Hepatocyte (in vitro differentiated cells): ENCODE data around the gene SPDYE16. TPM values are rescaled to one million over a fixed set of nuclear protein-coding genes. Genes with fewer than 3 reads are reported as not detected.
"Not testable (repeated sequence)": the region's sequence is repeated elsewhere in the genome, so short reads cannot be mapped to it uniquely, and the experiment has no call there.

ENCODE experiments used
- DNase-seq: peaks from one replicate; pipeline ENCODE4 v3.0.0-alpha.2; 2016; ENCODE audit warnings: low spot score
- H2AFZ ChIP-seq: fragments of 200-600 bp; sonication (generic); 2 replicates; pipeline ENCODE4 v1.6.0; 2016; ENCODE audit warnings: antibody characterized with exemption, mild to moderate bottlenecking
- H3K27ac ChIP-seq: fragments of 200-600 bp; sonication (generic); 2 replicates; pipeline ENCODE4 v1.5.1; 2016; ENCODE audit warnings: mild to moderate bottlenecking
- H3K27me3 ChIP-seq: fragments of 200-600 bp; sonication (generic); 2 replicates; pipeline ENCODE4 v1.6.1; 2016
- H3K36me3 ChIP-seq: fragments of 200-600 bp; sonication (generic); replicated peaks from 2 replicates; pipeline ENCODE4 v1.5.1; 2016; ENCODE audit warnings: low read depth; ENCODE audit not compliant: insufficient read depth
- H3K4me1 ChIP-seq: fragments of 200-600 bp; sonication (generic); 2 replicates; pipeline ENCODE4 v1.5.1; 2016; ENCODE audit warnings: mild to moderate bottlenecking, moderate library complexity; ENCODE audit not compliant: insufficient read depth
- H3K4me2 ChIP-seq: fragments of 200-600 bp; sonication (generic); 2 replicates; pipeline ENCODE4 v1.6.0; 2016
- H3K4me3 ChIP-seq: fragments of 200-600 bp; sonication (generic); 2 replicates; pipeline ENCODE4 v1.5.1; 2016; ENCODE audit warnings: mild to moderate bottlenecking
- H3K79me2 ChIP-seq: fragments of 200-600 bp; sonication (generic); 2 replicates; pipeline ENCODE4 v1.6.0; 2017; ENCODE audit warnings: mild to moderate bottlenecking
- H3K9me2 ChIP-seq: fragments of 200-600 bp; sonication (generic); replicated peaks from 2 replicates; pipeline ENCODE4 v1.6.0; 2017; ENCODE audit warnings: mild to moderate bottlenecking; ENCODE audit not compliant: insufficient read depth
- H3K9me3 ChIP-seq: fragments of 200-600 bp; sonication (generic); 2 replicates; pipeline ENCODE4 v1.5.1; 2016; ENCODE audit warnings: low read depth, mild to moderate bottlenecking
- H4K20me1 ChIP-seq: fragments of 200-600 bp; sonication (generic); 2 replicates; pipeline ENCODE4 v1.6.0; 2016; ENCODE audit warnings: mild to moderate bottlenecking; ENCODE audit not compliant: insufficient read depth, poor library complexity, severe bottlenecking
- WGBS: methylation state at CpG from one replicate; pipeline ENCODE4 v1.1.6; 2016; ENCODE audit warnings: low lambda C conversion rate; ENCODE audit errors: missing lambda C conversion rate; 5-methylcytosine and 5-hydroxymethylcytosine counted together
- polyA plus RNA-seq: library from polyadenylated mRNA; unstranded; fragments of >200 nt; fragmentation: Nextera tagmentation; extraction: Ambion mirVana; gene quantifications from 2 replicates; pipeline ENCODE4 v1.2.1, GENCODE V29; 2016
- total RNA-seq: library from RNA; depleted of rRNA; stranded (reverse); fragments of >200 nt; gene quantifications from 2 replicates; pipeline ENCODE4 v1.2.3, GENCODE V29; 2014

Gene SPDYE16
- total and polyA plus RNA-seq, 2 experiments from 2014 or later: 0.03 to 1.1 TPM

DNA sequence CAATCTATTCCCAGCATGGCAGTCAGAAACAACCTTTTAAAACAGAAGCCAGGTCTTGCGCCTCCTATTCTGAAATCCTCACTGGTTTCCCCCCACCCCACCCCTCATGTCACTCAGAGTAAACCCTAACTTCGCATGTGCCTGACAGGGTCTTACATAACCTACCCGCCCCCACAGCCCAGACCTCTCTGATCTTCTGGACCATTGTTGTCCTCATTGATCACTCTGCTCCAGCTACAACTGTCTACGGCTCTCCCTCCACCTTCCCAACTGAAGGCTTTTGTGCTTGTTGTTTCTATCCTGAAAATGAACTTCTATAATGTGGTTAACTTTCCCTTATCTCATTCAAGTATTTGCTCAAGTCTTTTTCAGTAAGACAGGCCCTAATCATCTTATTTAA lies 17.1 kb upstream of the SPDYE16 start:
- WGBS: 67% methylated on average over 2 of the region's 4 CpGs
- not testable (repeated sequence) for H3K9me2 ChIP-seq, H3K27me3 ChIP-seq, H3K4me3 ChIP-seq, H4K20me1 ChIP-seq, H3K36me3 ChIP-seq, H3K4me1 ChIP-seq, H3K27ac ChIP-seq, H3K9me3 ChIP-seq, H2AFZ ChIP-seq, DNase-seq, H3K4me2 ChIP-seq
- H3K79me2 ChIP-seq: peaks cover 32% of the 10 kb centered on the region

DNA sequence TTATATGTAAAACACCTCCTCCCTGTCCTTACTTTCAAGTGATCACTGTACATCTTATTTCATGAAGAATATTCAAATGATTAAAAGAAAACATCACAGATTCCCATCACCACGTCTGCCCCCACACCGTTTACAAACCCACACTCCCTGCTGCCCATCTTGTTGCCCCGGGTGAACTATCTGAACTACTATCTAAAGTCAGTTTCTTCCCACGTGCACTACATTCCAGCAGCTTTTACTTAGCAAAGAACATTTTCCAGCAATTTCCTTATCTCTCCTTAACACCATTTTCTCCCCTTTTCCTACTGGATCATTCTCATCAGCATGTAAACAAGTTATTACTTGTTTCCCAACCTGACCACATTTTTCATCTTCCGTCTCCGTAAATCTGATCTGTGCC lies 16.6 kb upstream of the SPDYE16 start:
- H3K36me3 ChIP-seq, H4K20me1 ChIP-seq, H3K27ac ChIP-seq, H3K9me2 ChIP-seq, H3K4me2 ChIP-seq, H2AFZ ChIP-seq, H3K4me3 ChIP-seq, H3K9me3 ChIP-seq, DNase-seq, H3K27me3 ChIP-seq, H3K4me1 ChIP-seq: not testable (repeated sequence)
- H3K79me2 ChIP-seq: peaks cover 32% of the 10 kb centered on the region
- 38% methylated on average over 6 of the region's 6 CpGs for WGBS

DNA sequence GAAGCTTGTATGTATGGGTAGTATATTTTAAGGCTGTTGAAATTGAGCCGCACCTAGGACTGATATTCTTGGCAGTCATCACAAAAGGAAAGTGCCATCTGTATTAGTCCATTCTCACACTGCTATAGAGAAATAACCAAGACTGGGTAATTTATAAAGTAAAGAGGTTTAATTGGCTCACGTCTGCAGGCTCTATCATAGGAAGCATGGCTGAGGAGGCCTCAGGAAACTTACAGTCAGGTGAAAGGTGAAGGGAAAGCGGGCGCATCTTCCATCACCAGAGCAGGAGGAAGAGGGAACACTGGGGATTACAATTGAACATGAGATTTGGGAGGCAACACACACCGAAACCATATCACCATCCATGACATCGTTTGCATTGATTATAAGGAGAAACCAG lies 8.9 kb upstream of the SPDYE16 start:
- 97% methylated on average over 6 of the region's 6 CpGs for WGBS
- DNase-seq: not testable (repeated sequence)
- H3K79me2 ChIP-seq: peaks cover 37% of the 10 kb centered on the region

DNA sequence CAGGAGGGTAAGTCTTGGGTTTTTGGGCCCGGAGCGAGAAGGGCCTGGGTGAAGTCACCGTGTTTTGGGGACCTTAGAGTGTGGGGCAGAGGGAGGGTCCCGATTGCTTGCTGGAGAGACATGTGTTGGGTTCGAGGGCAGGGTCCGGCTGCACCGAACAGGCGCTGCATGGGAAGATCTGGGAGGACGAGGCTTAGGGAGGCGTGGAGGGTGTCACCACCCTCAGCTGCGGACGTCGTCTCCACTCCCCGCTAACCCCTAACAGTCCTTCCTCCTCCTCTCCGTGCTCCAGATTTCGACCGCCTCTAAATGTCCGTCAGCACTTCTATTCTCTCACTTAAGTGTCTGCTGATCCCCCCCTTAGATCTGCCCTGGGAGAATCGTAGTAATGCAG lies 6.8 kb upstream of the SPDYE16 start:
- H2AFZ ChIP-seq: peak overlapping the region; percentile 72
- H3K4me3 ChIP-seq: peak overlapping the region; percentile 77
- not testable (repeated sequence) for H4K20me1 ChIP-seq, H3K9me3 ChIP-seq, H3K36me3 ChIP-seq, H3K27me3 ChIP-seq, H3K9me2 ChIP-seq, H3K4me1 ChIP-seq
- H3K79me2 ChIP-seq: peaks cover 30% of the 10 kb centered on the region
- peak overlapping the region; percentile 68 for H3K4me2 ChIP-seq
- 0% methylated on average over 17 of the region's 19 CpGs for WGBS
- peak overlapping the region; percentile 98 for H3K27ac ChIP-seq
- DNase-seq: peak; percentile 3

More for the DNA sequence above, 8.9 kb upstream of the SPDYE16 start:
- H3K9me3 ChIP-seq, H3K27ac ChIP-seq, H3K36me3 ChIP-seq, H3K4me1 ChIP-seq, H3K27me3 ChIP-seq, H3K4me2 ChIP-seq, H2AFZ ChIP-seq, H4K20me1 ChIP-seq, H3K4me3 ChIP-seq, H3K9me2 ChIP-seq: not testable (repeated sequence)

DNA sequence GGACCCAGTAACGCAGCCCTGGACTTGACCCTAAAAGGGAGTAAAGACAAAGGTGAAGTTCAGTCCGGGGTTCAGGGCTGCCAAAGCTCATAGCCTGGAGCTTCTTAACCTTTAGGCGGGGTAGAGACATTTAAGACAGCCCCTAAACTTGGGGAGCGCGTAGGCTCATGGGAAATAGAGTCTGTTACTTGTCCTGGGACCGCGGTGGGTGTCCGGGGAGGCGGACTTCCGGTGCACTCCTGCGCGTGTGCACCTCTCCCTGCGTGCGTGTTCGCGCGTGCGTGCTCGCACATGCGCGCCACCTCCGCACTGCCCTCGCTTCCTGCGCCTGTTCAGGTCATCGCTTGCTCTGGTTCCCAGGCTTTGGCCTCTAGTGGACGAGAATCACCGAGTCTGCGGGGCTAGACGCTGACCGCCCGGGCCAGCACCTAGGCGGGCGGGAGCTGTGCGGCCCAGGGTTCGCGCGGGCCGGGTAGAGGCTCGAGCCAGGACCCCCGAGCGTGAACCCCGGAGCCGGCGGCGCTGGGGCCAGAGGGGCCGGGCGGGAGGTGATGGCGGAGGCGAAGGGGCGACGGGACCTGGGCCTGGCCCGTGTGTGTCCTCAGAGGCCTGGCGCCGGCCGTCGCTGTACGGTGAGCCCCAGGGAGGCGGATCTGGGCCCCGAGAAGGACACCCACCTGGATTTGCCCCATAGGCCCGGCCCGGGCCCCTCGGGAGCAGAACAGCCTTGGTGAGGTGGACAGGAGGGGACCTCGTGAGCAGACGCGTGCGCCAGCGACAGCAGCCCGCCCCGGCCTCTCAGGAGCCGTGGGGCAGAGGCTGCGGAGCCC lies 6.1 kb upstream of the SPDYE16 start:
- H3K27ac ChIP-seq: peak overlapping the region; percentile 98
- WGBS: under 1% methylated on average over 58 of the region's 71 CpGs
- peaks cover 27% of the 10 kb centered on the region for H3K79me2 ChIP-seq
- not testable (repeated sequence) for H3K4me1 ChIP-seq, H4K20me1 ChIP-seq, H3K9me2 ChIP-seq, H3K36me3 ChIP-seq, H3K9me3 ChIP-seq, H3K27me3 ChIP-seq
- peak; percentile 87 for DNase-seq
- H3K4me3 ChIP-seq: peak overlapping the region; percentile 77
- H2AFZ ChIP-seq: peak overlapping the region; percentile 72
- H3K4me2 ChIP-seq: peak overlapping the region; percentile 68

DNA sequence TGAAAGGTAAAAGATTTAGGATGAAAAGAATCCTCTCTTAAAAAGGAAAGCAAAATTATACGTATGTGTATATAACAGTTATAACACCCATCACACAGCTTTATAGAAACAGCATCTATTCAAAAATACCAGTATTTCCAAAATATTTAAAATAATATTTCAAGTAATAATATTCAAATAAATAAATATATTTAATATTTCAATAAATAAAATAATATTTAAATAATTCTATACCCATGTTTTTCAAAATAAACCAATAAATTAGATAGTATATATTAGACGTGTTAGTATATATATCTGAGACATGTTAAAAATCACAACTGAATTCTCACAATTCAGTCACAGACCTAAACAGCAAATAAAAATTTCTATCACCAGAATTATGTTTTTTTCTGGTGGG lies 11.5 kb downstream of the SPDYE16 start:
- H3K4me2 ChIP-seq, H3K4me3 ChIP-seq, H3K4me1 ChIP-seq, H3K27ac ChIP-seq, DNase-seq, H3K79me2 ChIP-seq, H2AFZ ChIP-seq, H3K36me3 ChIP-seq, H4K20me1 ChIP-seq, H3K9me3 ChIP-seq, H3K27me3 ChIP-seq, H3K9me2 ChIP-seq: not testable (repeated sequence)
- WGBS: no CpG with 5 or more reads among the region's 2 CpGs

DNA sequence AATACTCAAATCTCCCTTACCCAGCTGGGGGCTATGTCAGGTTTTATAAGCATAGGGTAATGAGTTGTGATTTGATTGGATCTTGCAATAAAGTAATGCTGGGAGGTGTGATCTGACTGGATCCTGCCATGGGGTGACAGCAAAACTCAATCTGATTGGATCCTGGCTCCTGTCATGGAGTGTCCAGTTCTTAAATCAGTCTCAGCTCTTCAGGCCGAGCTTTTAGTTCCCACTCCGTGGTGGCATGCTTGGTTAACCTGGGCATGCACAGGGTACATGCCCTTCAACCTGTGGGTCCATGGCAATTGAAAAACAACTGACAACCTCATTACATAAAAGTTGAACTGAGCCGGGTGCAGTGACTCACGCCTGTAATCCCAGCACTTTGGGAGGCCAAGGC lies 16.9 kb downstream of the SPDYE16 start:
- H2AFZ ChIP-seq: not testable (repeated sequence)

DNA sequence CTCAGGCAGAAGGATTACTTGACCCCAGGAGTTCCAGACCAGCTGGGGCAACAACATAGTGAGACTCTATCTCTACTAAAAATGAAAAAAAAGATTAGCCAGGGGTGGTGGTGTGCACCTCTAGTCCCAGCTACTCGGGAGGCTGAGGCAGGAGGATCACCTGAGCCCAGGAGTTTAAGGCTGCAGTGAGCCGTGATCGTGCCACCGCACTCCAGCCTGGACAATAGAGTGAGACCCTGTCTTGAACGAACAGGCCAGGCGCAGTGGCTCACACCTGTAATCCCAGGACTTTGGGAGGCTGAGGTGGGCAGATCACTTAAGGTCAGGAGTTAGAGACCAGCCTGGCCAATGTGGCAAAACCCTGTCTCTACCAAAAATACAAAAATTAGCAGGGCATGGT lies 26.2 kb downstream of the SPDYE16 start:
- not testable (repeated sequence) for H3K4me1 ChIP-seq, H3K27me3 ChIP-seq, H3K36me3 ChIP-seq, H3K4me2 ChIP-seq, H4K20me1 ChIP-seq, H3K79me2 ChIP-seq, H3K9me2 ChIP-seq, H3K4me3 ChIP-seq, H2AFZ ChIP-seq, H3K9me3 ChIP-seq, H3K27ac ChIP-seq, DNase-seq
- no CpG with 5 or more reads among the region's 6 CpGs for WGBS

More for the DNA sequence above, 16.9 kb downstream of the SPDYE16 start:
- not testable (repeated sequence) for H3K27ac ChIP-seq, DNase-seq, H3K9me2 ChIP-seq, H3K79me2 ChIP-seq, H3K4me1 ChIP-seq, H3K36me3 ChIP-seq, H4K20me1 ChIP-seq, H3K9me3 ChIP-seq, H3K4me2 ChIP-seq, H3K27me3 ChIP-seq, H3K4me3 ChIP-seq
- no CpG with 5 or more reads among the region's 4 CpGs for whole genome bisulfite sequencing
